ENCODE results near the gene CBL.

CBL gene

GRCh38 chr11:119315131-119316015 is 109.2 kb downstream of the CBL start:
- peak; percentile 52 to 53 for DNase-seq

GRCh38 chr11:119316016-119316728 is 110.0 kb downstream of the CBL start:
- DNase-seq = no peak

- no peak for DNase-seq
Measured at GRCh38 chr11:119316729-119317591, 110.8 kb downstream of the CBL start, which contains the start of gene MCAM. Gene MCAM, minus strand, starts transcription at chr11:119317130. Its CDS starts 29 bp downstream, at chr11:119317101.

GRCh38 chr11:119317592-119318239 is 111.6 kb downstream of the CBL start:
- DNase-seq = no peak

- no peak for DNase-seq
Measured at GRCh38 chr11:119318240-119319135, 112.3 kb downstream of the CBL start.

GRCh38 chr11:119319136-119319699 is 113.1 kb downstream of the CBL start:
- DNase-seq = no peak

- no peak for DNase-seq
Measured at GRCh38 chr11:119319700-119320239, 113.6 kb downstream of the CBL start.

GRCh38 chr11:119320240-119320775 is 114.2 kb downstream of the CBL start:
- no peak for DNase-seq

GRCh38 chr11:119320776-119321524 is 114.8 kb downstream of the CBL start:
- no peak for DNase-seq

- no peak for DNase-seq
Measured at GRCh38 chr11:119322360-119322739, 116.2 kb downstream of the CBL start.

- DNase-seq = no peak
Measured at GRCh38 chr11:119322921-119323531, 116.9 kb downstream of the CBL start.

- peak; percentile 77 to 84 for DNase-seq
Measured at GRCh38 chr11:119323532-119324033, 117.4 kb downstream of the CBL start.

GRCh38 chr11:119324189-119324588 is 118.0 kb downstream of the CBL start:
- DNase-seq = no peak

GRCh38 chr11:119329320-119329719 is 123.2 kb downstream of the CBL start:
- no peak for DNase-seq

GRCh38 chr11:119330237-119330636 is 124.1 kb downstream of the CBL start:
- DNase-seq = no peak

- DNase-seq = no peak
Measured at GRCh38 chr11:119332111-119332765, 126.1 kb downstream of the CBL start.

- DNase-seq = peak; percentile 91 to 92
Measured at GRCh38 chr11:119334174-119334930, 128.2 kb downstream of the CBL start, which contains the start of gene RNF26. Gene RNF26, plus strand, starts transcription at chr11:119334527. Its CDS starts 596 bp downstream, at chr11:119335123.

Data from activated CD4-positive, alpha-beta T cell treated with anti-CD3 and anti-CD28 coated beads, Interleukin-2, amount 50 U/mL, for 4 hours (primary cell).